ENCODE results near the gene SRCIN1.
"Not testable (repeated sequence)": the region's sequence is repeated elsewhere in the genome, so short reads cannot be mapped to it uniquely, and the experiment has no call there.

Gene SRCIN1

DNA sequence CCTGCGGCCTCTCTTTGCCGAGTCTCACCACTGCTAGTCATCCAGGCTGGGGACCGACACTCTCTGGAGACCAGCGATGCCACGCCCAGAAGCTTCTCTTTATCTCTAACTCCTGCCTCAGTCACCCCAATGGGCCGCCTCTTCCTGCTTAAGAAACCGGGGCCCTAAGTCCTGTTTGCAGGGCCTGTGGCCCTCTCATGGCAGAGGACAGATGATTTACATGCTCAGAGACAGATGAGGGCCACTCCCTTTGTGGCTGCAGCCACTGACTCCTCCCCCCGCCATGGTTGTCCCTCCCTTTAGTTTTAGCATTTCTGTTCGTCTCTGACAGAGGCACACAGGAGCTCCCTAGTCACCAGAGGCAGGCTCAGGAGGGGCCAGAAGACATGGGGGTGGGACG is 106.5 kb downstream of the SRCIN1 start:
- not testable (repeated sequence) for H3K4me3 ChIP-seq, H3K27ac ChIP-seq

DNA sequence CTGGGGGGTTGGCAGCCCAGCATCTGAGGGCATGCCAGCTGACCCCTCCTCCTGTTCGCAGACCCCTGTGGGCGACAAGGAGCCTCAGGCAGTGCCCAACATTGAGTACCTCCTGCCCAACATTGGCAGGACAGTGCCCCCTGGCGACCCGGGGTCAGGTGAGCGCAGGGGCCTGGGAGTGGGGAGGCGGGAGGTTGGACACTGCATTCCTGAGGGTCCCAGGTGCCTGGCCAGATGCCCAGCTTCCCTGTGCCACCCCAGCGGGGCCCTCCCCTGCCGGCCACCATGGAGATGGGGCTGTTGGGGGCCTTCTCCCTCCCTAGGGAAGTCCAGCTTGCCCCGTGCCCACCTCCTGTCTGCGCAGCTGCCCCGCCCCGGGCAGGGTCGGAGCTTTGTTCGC is 107.4 kb downstream of the SRCIN1 start:
- Histone ChIP-seq H3K27ac (no peak overlapping the region), H3K4me3 (no peak overlapping the region)

DNA sequence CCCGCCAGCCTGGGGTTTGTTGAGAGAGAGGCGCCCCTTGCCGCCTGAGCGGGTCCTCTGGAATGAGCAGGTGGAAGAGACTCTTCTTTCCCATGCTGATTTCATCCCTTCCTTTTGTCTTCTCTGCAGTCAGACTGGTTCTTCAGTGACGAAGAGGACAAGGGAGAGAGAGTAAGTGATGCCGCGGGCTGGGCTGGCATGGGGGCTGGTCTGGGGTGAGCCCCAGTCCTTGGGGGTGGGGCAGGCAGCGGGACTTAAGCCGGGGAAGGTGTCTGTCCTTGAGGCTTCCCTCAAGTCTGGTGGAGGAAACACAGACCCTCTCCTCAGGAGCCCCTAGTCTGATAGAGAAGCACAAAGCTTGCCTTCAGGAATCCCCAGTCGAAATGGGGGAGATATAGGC is 108.1 kb downstream of the SRCIN1 start:
- not testable (repeated sequence) for H3K4me3 ChIP-seq, H3K27ac ChIP-seq

DNA sequence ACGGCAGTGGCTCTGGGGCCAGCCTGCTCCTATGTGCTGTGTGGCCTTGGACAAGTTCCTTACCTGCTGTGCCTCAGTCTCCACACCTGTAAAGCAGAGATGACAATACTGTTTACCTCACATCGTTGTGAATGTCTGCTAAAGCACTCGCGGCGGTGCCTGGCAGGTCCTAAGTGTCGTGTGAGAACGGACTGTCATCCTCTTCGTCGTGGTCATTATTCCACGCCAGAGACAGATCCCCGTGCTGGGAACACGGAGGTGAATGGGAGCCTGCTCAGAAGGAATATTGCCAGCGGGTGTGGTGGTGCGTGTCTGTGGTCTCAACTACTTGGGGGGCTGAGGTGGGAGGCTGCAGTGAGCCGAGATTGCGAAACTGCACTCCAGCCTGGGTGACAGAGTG is 111.6 kb downstream of the SRCIN1 start:
- H3K4me3 ChIP-seq, H3K27ac ChIP-seq: not testable (repeated sequence)

DNA sequence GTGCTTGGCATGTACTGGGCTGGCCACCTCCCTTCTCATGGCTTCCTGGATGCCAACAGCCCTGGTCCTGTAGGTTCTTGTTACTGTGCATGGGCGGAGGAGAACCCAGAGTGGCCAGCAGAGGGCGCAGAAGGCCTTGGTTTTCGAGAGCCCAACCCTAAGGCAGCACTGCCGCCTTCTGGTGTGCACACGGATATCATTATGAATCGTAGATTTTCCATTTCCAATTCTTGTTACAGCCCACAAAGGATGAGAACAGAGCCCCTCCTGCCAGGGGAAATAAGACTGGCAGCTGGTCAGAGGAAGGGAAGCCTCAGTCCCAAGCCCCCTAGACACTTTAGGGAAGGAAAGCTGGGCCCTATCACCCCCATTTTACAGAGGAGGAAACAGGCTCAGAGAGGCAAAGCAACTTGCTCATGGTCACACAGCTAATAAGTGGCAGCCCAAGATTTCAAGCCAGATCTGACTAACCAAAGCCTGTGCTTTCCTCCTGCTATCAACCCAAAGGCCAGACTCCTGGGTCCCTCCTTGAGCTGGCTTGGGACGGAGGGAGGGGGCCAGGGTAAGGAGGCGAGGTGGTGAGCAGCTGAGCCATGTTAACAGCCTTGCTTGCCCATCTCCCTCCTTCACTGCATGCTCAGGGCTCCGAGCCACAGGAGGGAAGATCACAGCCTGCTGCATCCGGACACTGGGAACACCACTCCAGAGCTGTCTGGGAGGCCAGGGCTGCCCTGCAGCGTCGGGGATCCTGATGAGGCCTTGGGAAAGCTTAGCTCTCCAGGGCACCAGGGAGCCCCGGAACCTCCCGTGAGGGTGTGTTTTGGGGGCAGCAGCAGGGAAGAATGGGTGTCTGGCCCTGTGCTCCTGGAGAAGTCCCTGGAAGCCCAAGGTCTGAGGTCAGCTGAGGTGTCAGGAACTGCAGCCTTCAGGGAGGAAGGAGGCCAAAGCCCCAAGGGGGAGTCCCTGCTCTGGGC is 113.4 kb downstream of the SRCIN1 start:
- H3K4me3 ChIP-seq, H3K27ac ChIP-seq: not testable (repeated sequence)

DNA sequence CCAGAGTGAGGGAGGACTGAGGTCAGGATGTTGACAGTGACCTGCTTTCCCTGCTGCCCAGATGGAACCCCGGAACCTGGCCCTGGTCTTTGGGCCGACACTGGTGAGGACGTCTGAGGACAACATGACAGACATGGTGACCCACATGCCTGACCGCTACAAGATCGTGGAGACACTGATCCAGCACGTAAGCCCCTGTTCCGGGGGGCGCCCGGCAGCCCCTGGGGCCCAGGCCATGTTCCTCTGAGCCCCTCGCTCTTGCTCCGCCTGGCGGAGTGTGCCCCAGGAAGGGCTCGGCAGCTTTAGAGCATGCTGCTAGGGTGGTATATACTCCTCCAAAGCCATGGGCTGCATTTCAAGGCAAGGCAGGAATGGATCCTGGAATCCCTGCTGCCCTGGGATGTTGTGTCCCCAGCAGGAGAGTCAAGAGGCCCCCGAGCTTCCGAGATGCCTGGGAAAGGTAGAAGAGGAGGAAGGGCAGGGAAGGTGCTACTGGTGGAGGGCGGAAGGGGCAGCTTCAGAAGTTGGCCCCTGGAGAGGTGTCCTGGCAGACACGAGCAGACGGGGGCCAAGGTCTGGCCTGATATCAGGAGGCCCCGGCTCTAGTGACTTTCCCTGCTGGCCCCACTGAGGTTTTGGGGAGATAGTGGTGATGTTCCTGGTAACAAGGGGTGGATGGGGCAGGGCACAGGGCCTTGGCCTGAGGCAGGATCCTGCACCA is 114.2 kb downstream of the SRCIN1 start:
- H3K4me3 ChIP-seq, H3K27ac ChIP-seq: not testable (repeated sequence)

DNA sequence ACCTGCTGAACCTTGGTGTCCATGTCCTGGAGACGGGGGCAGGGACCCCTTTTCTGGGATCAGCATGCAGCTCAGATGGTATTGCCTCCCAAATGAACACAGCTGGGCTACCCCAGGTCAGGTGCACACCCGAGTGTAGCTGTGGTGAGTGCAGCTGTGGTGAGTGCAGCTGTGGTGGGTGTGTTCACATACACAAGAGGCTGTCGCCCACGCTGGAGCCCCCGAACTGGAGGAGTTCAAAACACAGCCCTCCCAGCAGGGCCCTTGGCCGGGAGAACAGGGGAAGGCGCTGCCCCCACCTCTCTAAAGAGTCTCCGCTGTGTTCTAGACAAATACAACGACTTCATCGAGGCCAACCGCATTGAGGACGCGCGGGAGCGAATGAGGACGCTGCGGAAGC is 116.0 kb downstream of the SRCIN1 start:
- H3K4me3 ChIP-seq, H3K27ac ChIP-seq: not testable (repeated sequence)

DNA sequence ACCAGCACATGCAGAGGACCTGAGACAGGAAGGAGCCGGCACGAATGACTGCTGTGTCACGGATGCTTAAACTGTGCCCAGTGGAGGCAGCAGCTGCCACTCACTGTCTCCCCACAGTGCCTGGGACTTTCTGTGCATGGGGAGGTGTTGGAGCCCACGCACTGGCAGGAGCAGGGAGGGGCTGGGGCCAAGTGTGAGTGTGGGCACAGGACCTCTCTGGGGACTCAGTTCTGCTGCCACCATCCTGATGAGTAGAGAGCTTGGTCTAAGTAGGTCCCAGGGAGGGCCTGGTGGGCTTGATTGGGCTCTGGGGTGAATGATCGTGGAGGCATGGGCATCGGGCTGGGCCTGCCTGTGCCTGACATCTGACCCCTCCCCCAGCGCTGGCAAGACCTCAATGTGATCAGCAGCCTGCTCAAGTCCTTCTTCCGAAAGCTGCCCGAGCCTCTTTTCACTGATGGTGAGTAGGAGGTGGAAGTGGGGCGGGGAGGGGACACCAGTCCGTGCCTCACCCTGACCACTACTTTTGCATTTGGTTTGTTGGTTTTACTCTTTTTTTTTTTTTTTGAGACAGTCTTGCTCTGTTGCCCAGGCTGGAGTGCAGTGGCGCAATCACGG is 120.0 kb downstream of the SRCIN1 start:
- peak overlapping the region in 2 of 21 experiments; percentile 29 to 51 for H3K27ac ChIP-seq

DNA sequence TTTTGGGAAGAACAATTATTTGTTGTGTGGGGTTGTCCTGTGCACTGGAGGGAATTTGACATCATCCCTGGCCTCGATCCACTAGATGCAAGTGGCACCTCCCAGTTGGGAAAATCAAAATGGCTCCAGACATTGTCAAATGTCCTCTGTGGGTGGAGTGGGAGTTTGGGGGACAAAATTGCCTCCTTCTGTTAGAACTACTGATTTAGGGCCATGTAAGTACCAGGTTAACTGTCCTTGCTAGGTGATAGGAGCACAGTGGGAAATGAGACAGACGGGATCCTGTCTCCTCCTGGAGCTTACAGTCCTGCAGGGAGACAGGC is 120.6 kb downstream of the SRCIN1 start:
- H3K27ac ChIP-seq = peak overlapping the region in 2 of 21 experiments; percentile 39 to 51
- no peak overlapping the region for H3K4me3 ChIP-seq

More for the DNA sequence above, 120.0 kb downstream of the SRCIN1 start:
- H3K4me3 ChIP-seq = not testable (repeated sequence)

DNA sequence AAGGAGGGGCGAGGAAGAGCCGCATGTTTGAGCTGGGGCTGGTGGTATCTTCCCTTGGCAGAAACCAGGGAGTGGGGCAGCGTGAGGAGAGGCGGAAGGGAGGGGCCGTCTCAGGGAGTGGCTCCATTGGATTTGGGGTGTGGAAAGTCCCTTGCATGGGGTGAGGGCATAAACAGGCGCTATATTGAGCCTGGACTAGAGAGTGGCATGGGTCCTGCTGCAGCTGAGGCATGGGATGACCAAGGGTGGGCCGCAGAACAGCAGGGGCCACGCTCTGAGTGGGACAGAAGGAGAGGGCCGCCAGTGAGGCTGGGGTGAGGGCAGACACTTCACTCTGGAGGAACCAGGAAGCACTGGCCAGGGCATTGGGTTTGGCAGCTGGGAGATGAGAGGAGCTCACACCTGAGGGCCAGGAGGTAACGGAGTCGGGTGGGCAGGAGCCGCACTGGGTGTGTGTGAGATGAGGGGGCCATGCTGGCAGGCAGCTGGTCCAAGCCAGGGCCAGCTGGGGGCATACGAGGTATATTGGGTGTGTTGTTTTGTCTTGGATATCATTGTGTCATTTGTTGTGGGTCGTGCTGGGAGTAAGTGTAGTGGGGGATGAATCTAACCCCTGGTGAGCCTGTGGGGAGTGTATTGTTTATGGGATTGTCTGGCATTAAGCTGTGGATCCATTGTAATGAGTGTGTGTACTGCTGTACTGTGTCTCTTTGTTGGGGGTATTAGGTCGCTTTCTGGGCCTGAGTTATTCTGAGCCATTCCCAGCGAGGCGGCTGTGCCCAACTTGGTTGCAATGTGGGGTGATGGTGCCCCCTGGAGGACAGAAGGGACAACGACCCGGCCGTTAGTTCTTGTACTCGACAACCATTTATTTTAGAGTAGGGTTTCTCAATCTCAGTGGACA is 121.3 kb downstream of the SRCIN1 start:
- H3K27ac ChIP-seq = peak overlapping the region in 11 of 21 experiments; percentile 14 to 73 (median 42)
- not testable (repeated sequence) for H3K4me3 ChIP-seq

DNA sequence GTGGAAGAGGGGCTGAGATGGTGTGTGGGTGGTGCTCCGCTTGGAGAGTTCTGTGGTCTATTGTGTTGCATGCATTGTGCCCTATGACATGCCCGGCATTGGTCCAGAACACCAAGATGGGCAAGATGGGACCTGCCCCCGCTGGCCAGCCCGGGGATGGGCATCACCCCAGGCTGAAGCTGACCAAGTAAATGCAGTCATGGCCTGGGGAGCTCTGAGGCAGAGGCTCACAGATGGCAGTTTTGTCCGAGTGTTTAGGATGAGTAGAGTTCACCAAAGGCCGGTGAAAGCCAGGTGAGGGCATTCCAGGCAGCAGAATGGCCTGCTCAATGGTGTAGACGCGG is 123.1 kb downstream of the SRCIN1 start:
- H3K4me3 ChIP-seq, H3K27ac ChIP-seq: not testable (repeated sequence)

DNA sequence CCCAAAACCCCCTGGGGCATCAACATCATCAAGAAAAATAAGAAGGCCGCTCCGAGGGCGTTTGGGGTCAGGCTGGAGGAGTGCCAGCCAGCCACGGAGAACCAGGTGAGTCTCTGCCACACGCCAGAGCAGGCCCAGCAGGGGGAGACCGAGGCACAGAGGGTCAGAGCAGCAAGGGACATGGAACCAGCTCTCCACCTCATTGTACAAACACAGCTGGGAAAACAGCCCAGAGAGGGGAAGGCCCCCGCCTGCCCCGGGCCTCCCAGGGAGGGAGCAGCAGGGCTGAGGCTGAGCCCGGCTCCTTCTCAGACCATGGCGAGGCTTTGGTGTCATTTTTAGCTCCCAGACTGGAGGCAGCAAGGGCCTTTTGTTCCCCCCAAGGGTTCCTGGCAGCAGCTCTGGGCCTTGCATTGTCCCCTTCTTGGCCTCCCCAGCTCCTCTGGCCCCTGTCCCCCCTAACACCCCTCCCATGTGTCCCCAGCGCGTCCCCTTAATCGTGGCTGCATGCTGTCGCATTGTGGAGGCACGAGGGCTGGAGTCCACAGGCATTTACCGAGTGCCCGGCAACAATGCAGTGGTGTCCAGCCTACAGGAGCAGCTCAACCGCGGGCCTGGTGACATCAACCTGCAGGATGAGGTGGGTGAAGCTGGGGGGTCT is 123.6 kb downstream of the SRCIN1 start:
- not testable (repeated sequence) for H3K27ac ChIP-seq, H3K4me3 ChIP-seq

All from skin epidermis (tissue), 12 donors.